Natural killer cell (primary cell): ENCODE results near the gene KCNJ2. TPM values are rescaled to one million over a fixed set of nuclear protein-coding genes. Genes with fewer than 3 reads are reported as not detected.

Source experiments
- ATAC-seq, 3 donors: fragments of 150-1000 bp in 2 of 3; fragments of 200-7000 bp in 1 of 3; cut with Tn5 transposase; 1 replicate in 1 of 3; 2 replicates in 2 of 3; pipeline ENCODE4 v1.10.0; 2021; ENCODE audit warnings: mild to moderate bottlenecking in 2 of 3, moderate library complexity in 2 of 3
- DNase-seq, 2 donors: peaks; one replicate each; pipeline versions ENCODE4 v3.0.0 to v3.0.0-alpha.2; 2013 to 2021; ENCODE audit warnings: mixed read lengths in 1 of 2
- H3K27ac ChIP-seq: one replicate; pipeline ENCODE4 v1.5.1; 2013; ENCODE audit warnings: mild to moderate bottlenecking, low read length
- H3K27me3 ChIP-seq: one replicate; pipeline ENCODE4 v1.6.1; 2013; ENCODE audit warnings: low read length; ENCODE audit not compliant: control insufficient read depth, insufficient read depth
- H3K36me3 ChIP-seq: one replicate; pipeline ENCODE4 v1.6.1; 2013; ENCODE audit warnings: low read length; ENCODE audit not compliant: control insufficient read depth, insufficient read depth
- H3K4me1 ChIP-seq: one replicate; pipeline ENCODE4 v1.6.1; 2013; ENCODE audit warnings: low read length; ENCODE audit not compliant: control insufficient read depth, insufficient read depth
- H3K4me3 ChIP-seq: one replicate; pipeline ENCODE4 v1.5.1; 2013; ENCODE audit warnings: low read length
- H3K9me3 ChIP-seq: one replicate; pipeline ENCODE4 v1.6.1; 2013; ENCODE audit warnings: low read length; ENCODE audit not compliant: control insufficient read depth, insufficient read depth
- H3K27ac Mint-ChIP-seq, 2 donors: one replicate each; pipeline ENCODE4 v1.8.0; 2022; ENCODE audit warnings: mild to moderate bottlenecking in 2 of 2, mixed read lengths in 2 of 2, moderate library complexity in 1 of 2
- H3K27me3 Mint-ChIP-seq, 2 donors: one replicate each; pipeline ENCODE4 v1.8.0; 2022; ENCODE audit warnings: low read depth in 2 of 2, mixed read lengths in 2 of 2
- H3K36me3 Mint-ChIP-seq: one replicate; pipeline ENCODE4 v1.8.0; 2022; ENCODE audit warnings: mixed read lengths
- H3K4me1 Mint-ChIP-seq, 2 donors: one replicate each; pipeline ENCODE4 v1.8.0; 2022; ENCODE audit warnings: mixed read lengths in 2 of 2
- H3K4me3 Mint-ChIP-seq: one replicate; pipeline ENCODE4 v1.8.0; 2022; ENCODE audit warnings: mild to moderate bottlenecking, moderate library complexity, mixed read lengths
- H3K9me3 Mint-ChIP-seq, 2 donors: one replicate each; pipeline ENCODE4 v1.8.0; 2022; ENCODE audit warnings: mixed read lengths in 2 of 2
- WGBS: methylation state at CpG from one replicate; pipeline ENCODE4 v1.1.7; 2013; ENCODE audit warnings: missing lambda C conversion rate; ENCODE audit not compliant: insufficient coverage; 5-methylcytosine and 5-hydroxymethylcytosine counted together
- intact Hi-C: fragments of 100-400 bp; cut with micrococcal nuclease; formaldehyde crosslinking; loops from one replicate; pipeline ENCODE4 v1.14.2; 2022
- total RNA-seq, 4 donors: library from RNA; stranded (reverse); fragments of 120-200 nt in 1 of 4; gene quantifications; one replicate each; pipeline versions ENCODE4 v1.2.3 to v1.2.4, GENCODE V29; 2013 to 2022
- TF ChIP-seq, protein P1 (sequence below): fragments of 200-600 bp; IDR thresholded peaks from one replicate; pipeline ENCODE4 v1.8.0; 2022; ENCODE audit warnings: antibody characterized with exemption

KCNJ2 gene
- total RNA-seq, 3 donors from 2014 or later (not counting 1 experiment from before 2014, with no cell fraction given), result 0.14 to 2.5 TPM; not detected in 1

DNA sequence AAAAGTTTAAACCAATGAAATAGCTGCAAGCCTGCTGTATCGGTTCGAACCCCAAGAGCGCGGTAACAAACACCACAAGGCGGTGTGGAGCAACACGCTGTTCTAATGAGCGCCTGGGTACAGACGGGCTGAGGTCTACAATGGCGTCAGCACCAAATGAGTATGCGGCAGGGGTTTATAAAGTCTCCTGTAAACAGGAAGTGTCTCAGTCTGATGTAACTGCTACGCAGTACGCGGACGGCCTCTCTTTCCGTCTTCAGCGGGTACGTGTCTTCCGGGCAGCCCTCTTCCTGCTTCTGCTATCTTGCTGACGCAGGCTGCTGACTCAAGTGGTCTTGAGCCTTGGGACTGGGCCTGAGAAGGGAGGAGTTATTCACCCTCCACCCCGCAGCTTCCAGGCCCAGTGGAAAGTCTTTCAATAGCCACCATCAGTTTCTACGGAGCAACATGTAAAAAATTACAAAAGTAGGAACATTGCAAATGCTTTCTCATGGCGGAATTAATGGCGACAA, 40.5 kb upstream of the KCNJ2 start:
- Histone ChIP-seq H3K27ac (no peak overlapping the region), H3K27me3 (no peaks in the 10 kb centered on the region), H3K9me3 (no peaks in the 10 kb centered on the region), H3K36me3 (no peaks in the 10 kb centered on the region), H3K4me3 (no peak overlapping the region), H3K4me1 (no peaks in the 10 kb centered on the region)
- H3K4me3 Mint-ChIP-seq, result no peak overlapping the region
- intact Hi-C loops, result no loop called here
- no peaks in the 10 kb centered on the region for H3K4me1 Mint-ChIP-seq
- TF ChIP-seq, protein P1, sequence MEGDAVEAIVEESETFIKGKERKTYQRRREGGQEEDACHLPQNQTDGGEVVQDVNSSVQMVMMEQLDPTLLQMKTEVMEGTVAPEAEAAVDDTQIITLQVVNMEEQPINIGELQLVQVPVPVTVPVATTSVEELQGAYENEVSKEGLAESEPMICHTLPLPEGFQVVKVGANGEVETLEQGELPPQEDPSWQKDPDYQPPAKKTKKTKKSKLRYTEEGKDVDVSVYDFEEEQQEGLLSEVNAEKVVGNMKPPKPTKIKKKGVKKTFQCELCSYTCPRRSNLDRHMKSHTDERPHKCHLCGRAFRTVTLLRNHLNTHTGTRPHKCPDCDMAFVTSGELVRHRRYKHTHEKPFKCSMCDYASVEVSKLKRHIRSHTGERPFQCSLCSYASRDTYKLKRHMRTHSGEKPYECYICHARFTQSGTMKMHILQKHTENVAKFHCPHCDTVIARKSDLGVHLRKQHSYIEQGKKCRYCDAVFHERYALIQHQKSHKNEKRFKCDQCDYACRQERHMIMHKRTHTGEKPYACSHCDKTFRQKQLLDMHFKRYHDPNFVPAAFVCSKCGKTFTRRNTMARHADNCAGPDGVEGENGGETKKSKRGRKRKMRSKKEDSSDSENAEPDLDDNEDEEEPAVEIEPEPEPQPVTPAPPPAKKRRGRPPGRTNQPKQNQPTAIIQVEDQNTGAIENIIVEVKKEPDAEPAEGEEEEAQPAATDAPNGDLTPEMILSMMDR, result no peak
- WGBS, result 97% methylated on average over 23 of the region's 23 CpGs
- no peak overlapping the region for H3K27ac Mint-ChIP-seq
- H3K27me3 Mint-ChIP-seq, result no peaks in the 10 kb centered on the region
- ATAC-seq (no peak), DNase-seq (no peak)
- H3K9me3 Mint-ChIP-seq, result no peaks in the 10 kb centered on the region
- no peaks in the 10 kb centered on the region for H3K36me3 Mint-ChIP-seq

DNA sequence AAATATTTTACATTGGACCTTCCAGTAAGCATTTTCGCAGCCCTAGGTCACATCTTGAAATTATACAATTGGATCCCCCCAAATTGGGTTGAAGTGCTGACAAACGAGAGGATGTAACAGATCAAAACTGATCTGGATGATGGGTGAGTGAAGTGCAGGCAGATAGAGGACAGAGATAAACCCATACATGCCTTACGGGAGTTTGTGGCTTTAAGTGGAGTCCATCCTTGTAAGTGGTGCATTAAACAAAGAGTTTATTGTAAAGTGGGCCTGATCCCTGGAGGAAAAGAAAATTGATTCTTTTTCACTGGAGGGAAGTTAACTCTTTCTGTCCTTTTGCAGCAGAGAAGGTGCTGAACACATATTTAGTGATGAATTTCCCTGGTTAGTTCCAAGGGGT, 39.0 kb upstream of the KCNJ2 start:
- Histone ChIP-seq H3K27ac (no peak overlapping the region), H3K4me1 (no peaks in the 10 kb centered on the region), H3K27me3 (no peaks in the 10 kb centered on the region), H3K9me3 (no peaks in the 10 kb centered on the region), H3K36me3 (no peaks in the 10 kb centered on the region), H3K4me3 (no peak overlapping the region)
- intact Hi-C loops, result no loop called here
- Mint-ChIP-seq H3K4me1 (no peaks in the 10 kb centered on the region), H3K27me3 (no peaks in the 10 kb centered on the region), H3K9me3 (no peaks in the 10 kb centered on the region), H3K27ac (no peak overlapping the region), H3K36me3 (no peaks in the 10 kb centered on the region), H3K4me3 (no peak overlapping the region)
- WGBS, result 64% methylated on average over 3 of the region's 3 CpGs
- TF ChIP-seq, protein P1, result no peak
- ATAC-seq (no peak), DNase-seq (no peak)

DNA sequence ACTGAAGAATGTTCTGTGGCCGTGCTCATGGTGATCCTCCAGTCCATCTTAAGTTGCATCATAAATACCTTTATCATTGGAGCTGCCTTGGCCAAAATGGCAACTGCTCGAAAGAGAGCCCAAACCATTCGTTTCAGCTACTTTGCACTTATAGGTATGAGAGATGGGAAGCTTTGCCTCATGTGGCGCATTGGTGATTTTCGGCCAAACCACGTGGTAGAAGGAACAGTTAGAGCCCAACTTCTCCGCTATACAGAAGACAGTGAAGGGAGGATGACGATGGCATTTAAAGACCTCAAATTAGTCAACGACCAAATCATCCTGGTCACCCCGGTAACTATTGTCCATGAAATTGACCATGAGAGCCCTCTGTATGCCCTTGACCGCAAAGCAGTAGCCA, 36.8 kb upstream of the KCNJ2 start:
- TF ChIP-seq, protein P1, result no peak
- intact Hi-C loops, result no loop called here

DNA sequence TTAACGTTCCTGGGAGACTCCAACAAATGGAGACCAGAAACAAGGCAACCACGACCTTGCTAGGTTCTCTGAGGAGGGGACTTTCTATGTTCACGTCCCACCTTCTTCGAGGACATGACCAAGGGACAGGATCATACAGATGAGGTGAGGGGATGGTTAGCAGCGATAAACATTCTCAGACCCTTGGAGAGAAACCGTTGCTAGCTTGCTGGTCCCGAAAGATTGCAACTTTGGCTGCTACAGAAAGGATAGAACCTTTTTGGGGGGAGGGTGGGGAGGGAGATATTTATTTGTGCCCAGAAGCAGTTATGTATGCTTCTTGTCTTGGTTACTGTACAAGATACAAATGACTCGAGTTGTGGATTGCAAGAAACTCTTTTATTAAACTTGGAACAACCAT, 35.3 kb upstream of the KCNJ2 start:
- ATAC-seq (no peak), DNase-seq (no peak)
- Mint-ChIP-seq H3K27me3 (no peaks in the 10 kb centered on the region), H3K4me3 (no peak overlapping the region), H3K9me3 (no peaks in the 10 kb centered on the region), H3K4me1 (peaks cover 6 to 10% of the 10 kb centered on the region in 2 donors), H3K27ac (no peak overlapping the region), H3K36me3 (no peaks in the 10 kb centered on the region)
- intact Hi-C loops, result no loop called here
- H3K27ac ChIP-seq, result no peak overlapping the region
- H3K36me3 ChIP-seq, result no peaks in the 10 kb centered on the region
- no peaks in the 10 kb centered on the region for H3K9me3 ChIP-seq
- 94% methylated on average over 8 of the region's 8 CpGs for WGBS
- H3K4me3 ChIP-seq, result no peak overlapping the region
- TF ChIP-seq, protein P1, result no peak
- H3K27me3 ChIP-seq, result no peaks in the 10 kb centered on the region
- H3K4me1 ChIP-seq, result no peaks in the 10 kb centered on the region

More for the DNA sequence above, 36.8 kb upstream of the KCNJ2 start:
- ATAC-seq (no peak), DNase-seq (no peak)
- no peaks in the 10 kb centered on the region for H3K27me3 Mint-ChIP-seq
- Histone ChIP-seq H3K4me3 (no peak overlapping the region), H3K36me3 (no peaks in the 10 kb centered on the region), H3K27ac (no peak overlapping the region), H3K27me3 (no peaks in the 10 kb centered on the region), H3K4me1 (no peaks in the 10 kb centered on the region), H3K9me3 (no peaks in the 10 kb centered on the region)
- WGBS, result 97% methylated on average over 11 of the region's 11 CpGs
- no peak overlapping the region for H3K27ac Mint-ChIP-seq
- H3K9me3 Mint-ChIP-seq, result no peaks in the 10 kb centered on the region
- H3K4me1 Mint-ChIP-seq, result peaks cover 5 to 8% of the 10 kb centered on the region in 2 donors
- no peaks in the 10 kb centered on the region for H3K36me3 Mint-ChIP-seq
- H3K4me3 Mint-ChIP-seq, result no peak overlapping the region
